Transverse colon (tissue), 4 donors: ENCODE measurements around the gene TAC4. TPM values are rescaled to one million over a fixed set of nuclear protein-coding genes. Genes with fewer than 3 reads are reported as not detected.

Experiments
- DNase-seq: peaks from one replicate; pipeline ENCODE4 v3.0.0-alpha.2; 2019
- H3K27ac ChIP-seq, 4 donors: fragments of 200-600 bp; sonication (generic); 2 replicates each; pipeline ENCODE4 v1.5.1; 2016 to 2018; ENCODE audit warnings: inconsistent platforms in 4 of 4
- H3K27me3 ChIP-seq: fragments of 200-600 bp; sonication (generic); 2 replicates; pipeline ENCODE4 v1.5.1; 2017; ENCODE audit warnings: inconsistent platforms
- H3K36me3 ChIP-seq, 4 donors: fragments of 200-600 bp; sonication (generic); 2 replicates each; pipeline ENCODE4 v1.5.1; 2017 to 2019; ENCODE audit warnings: inconsistent platforms in 4 of 4
- H3K4me1 ChIP-seq, 4 donors: fragments of 200-600 bp; sonication (generic); 2 replicates each; pipeline ENCODE4 v1.5.1; 2017 to 2020; ENCODE audit warnings: inconsistent platforms in 4 of 4
- H3K4me3 ChIP-seq, 4 donors: fragments of 200-600 bp; sonication (generic); 1 replicate in 1 of 4; 2 replicates in 3 of 4; pipeline versions ENCODE4 v1.5.1 to v1.6.1; 2017 to 2019; ENCODE audit warnings: inconsistent platforms in 4 of 4
- H3K9me3 ChIP-seq, 2 donors: fragments of 200-600 bp; sonication (generic); 2 replicates each; pipeline ENCODE4 v1.5.1; 2017 to 2019; ENCODE audit warnings: inconsistent platforms in 2 of 2
- EP300 ChIP-seq: sonication (generic); formaldehyde crosslinking; IDR thresholded peaks from one replicate; pipeline ENCODE4 v1.6.1; 2017; ENCODE audit warnings: antibody characterized with exemption, low read depth
- POLR2A ChIP-seq: fragments of 450-650 bp; IDR thresholded peaks from one replicate; pipeline ENCODE4 v1.6.1; 2016; ENCODE audit warnings: antibody characterized with exemption, mild to moderate bottlenecking, moderate library complexity
- POLR2AphosphoS5 ChIP-seq, 3 donors: sonication (generic); formaldehyde crosslinking; IDR thresholded peaks; one replicate each; pipeline ENCODE4 v1.6.1; 2016; ENCODE audit warnings: antibody characterized with exemption in 3 of 3
- WGBS, 2 donors: methylation state at CpG; one replicate each; pipeline ENCODE4 v1.1.5; 2018; ENCODE audit warnings: low coverage in 1 of 2; 5-methylcytosine and 5-hydroxymethylcytosine counted together
- in situ Hi-C, 4 donors: fragments of 200-750 bp; cut with MboI; loops; one replicate each; pipeline versions ENCODE4 v1.15.0 to v1.15.1; 2017; ENCODE audit warnings: low sequenced_read_pairs in 3 of 4, low pct_ligation_motif_present in 1 of 4, low pct_unique_long_range_greater_than_20kb in 1 of 4
- intact Hi-C: fragments of 100-400 bp; cut with DNase I; formaldehyde crosslinking; loops from one replicate; pipeline ENCODE4 v1.15.1; 2023; ENCODE audit warnings: low total_unique reads
- total RNA-seq, 4 donors: library from RNA; depleted of rRNA; stranded (reverse); fragments of >200 nt; gene quantifications; one replicate each; pipeline ENCODE4 v1.1.0, GENCODE V29; 2016
- TF ChIP-seq, protein P1 (sequence below), 5 experiments: fragments of 200-600 bp in 3 of 5; fragments of 450-650 bp in 2 of 5; sonication (generic) in 3 of 5; IDR thresholded peaks; 1 replicate in 2 of 5; 2 replicates in 3 of 5; pipeline ENCODE4 v1.5.1; 2016 to 2017; ENCODE audit warnings: antibody characterized with exemption in 5 of 5, inconsistent platforms in 3 of 5, mild to moderate bottlenecking in 2 of 5, moderate library complexity in 1 of 5

The TAC4 gene
- total RNA-seq, 4 donors from 2014 or later, result not detected

GRCh38 chr17:49873466-49873865, 25.6 kb upstream of the TAC4 start:
- DNase-seq, result no peak
- 61% methylated on average over 6 of the region's 6 CpGs; no CpG with 5 or more reads in 1 of the 2 donors for WGBS, 2 donors
- H3K9me3 ChIP-seq, result no peaks in the 10 kb centered on the region
- H3K27ac ChIP-seq, result no peak overlapping the region
- H3K27me3 ChIP-seq, result peaks cover 26% of the 10 kb centered on the region
- no peaks in the 10 kb centered on the region for H3K4me1 ChIP-seq
- H3K36me3 ChIP-seq, result no peaks in the 10 kb centered on the region
- H3K4me3 ChIP-seq, result no peak overlapping the region
- in situ Hi-C loops, result loop anchor here in 1 of 4 donors (25.0 kb wide), 1 partner anchor 311 kb away; no protein-coding TSS in a partner anchor
- TF ChIP-seq POLR2AphosphoS5 (IDR thresholded peaks at IDR 0.05), result no peak
- no peak for TF ChIP-seq POLR2A
- TF ChIP-seq, protein P1, sequence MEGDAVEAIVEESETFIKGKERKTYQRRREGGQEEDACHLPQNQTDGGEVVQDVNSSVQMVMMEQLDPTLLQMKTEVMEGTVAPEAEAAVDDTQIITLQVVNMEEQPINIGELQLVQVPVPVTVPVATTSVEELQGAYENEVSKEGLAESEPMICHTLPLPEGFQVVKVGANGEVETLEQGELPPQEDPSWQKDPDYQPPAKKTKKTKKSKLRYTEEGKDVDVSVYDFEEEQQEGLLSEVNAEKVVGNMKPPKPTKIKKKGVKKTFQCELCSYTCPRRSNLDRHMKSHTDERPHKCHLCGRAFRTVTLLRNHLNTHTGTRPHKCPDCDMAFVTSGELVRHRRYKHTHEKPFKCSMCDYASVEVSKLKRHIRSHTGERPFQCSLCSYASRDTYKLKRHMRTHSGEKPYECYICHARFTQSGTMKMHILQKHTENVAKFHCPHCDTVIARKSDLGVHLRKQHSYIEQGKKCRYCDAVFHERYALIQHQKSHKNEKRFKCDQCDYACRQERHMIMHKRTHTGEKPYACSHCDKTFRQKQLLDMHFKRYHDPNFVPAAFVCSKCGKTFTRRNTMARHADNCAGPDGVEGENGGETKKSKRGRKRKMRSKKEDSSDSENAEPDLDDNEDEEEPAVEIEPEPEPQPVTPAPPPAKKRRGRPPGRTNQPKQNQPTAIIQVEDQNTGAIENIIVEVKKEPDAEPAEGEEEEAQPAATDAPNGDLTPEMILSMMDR (IDR thresholded peaks at IDR 0.05), result no peak
- no peak for TF ChIP-seq EP300
- intact Hi-C loops, result no loop called here

- no peaks in the 10 kb centered on the region for H3K9me3 ChIP-seq
- H3K4me3 ChIP-seq, result no peak overlapping the region
- no peaks in the 10 kb centered on the region for H3K4me1 ChIP-seq
- in situ Hi-C loops (loop anchor here in 1 of 4 donors (25.0 kb wide), 1 partner anchor 311 kb away; no protein-coding TSS in a partner anchor), intact Hi-C loops (no loop called here)
- H3K27me3 ChIP-seq, result peaks cover 21% of the 10 kb centered on the region
- WGBS, 2 donors, result 77% methylated on average over 6 of the region's 6 CpGs; no CpG with 5 or more reads in 1 of the 2 donors
- DNase-seq, result no peak
- no peak for TF ChIP-seq POLR2AphosphoS5 (IDR thresholded peaks at IDR 0.05)
- TF ChIP-seq, protein P1 (IDR thresholded peaks at IDR 0.05), result no peak
- TF ChIP-seq EP300, result no peak
- no peak overlapping the region for H3K27ac ChIP-seq
- H3K36me3 ChIP-seq, result no peaks in the 10 kb centered on the region
These were observed 25.0 kb upstream of the TAC4 start for GRCh38 chr17:49872754-49873377.

- 67% methylated on average over 7 of the region's 7 CpGs; no CpG with 5 or more reads in 1 of the 2 donors for WGBS, 2 donors
- in situ Hi-C loops, result loop anchor here in 1 of 4 donors (25.0 kb wide), 1 partner anchor 309 kb away; no protein-coding TSS in a partner anchor
These were observed 23.3 kb upstream of the TAC4 start for GRCh38 chr17:49871211-49871610.

DNA sequence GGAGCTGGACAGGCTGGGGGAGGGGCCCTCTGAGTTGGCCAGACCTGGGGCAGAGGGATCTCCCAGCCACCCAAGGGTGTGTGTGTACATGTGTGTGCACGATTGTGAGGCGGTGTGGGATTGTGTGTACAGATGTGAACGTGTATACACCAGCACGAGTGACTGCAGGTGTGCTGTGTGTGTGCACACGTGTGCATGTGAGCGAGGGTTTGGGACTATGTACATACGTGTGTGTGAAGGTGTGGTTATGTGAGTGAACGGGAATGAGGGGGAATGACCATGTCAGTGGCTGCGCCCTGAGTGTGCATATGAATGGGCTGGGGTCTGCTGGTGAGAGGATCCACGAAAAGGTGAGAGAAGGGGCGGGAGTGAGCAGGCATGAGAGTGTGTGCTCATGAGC, 22.4 kb upstream of the TAC4 start:
- Histone ChIP-seq H3K4me3 (no peak overlapping the region), H3K27me3 (peaks cover 9% of the 10 kb centered on the region), H3K27ac (no peak overlapping the region), H3K4me1 (no peaks in the 10 kb centered on the region), H3K9me3 (no peaks in the 10 kb centered on the region), H3K36me3 (no peaks in the 10 kb centered on the region)
- in situ Hi-C loops, result loop anchor here in 1 of 4 donors (25.0 kb wide), 1 partner anchor 308 kb away; no protein-coding TSS in a partner anchor
- no peak for DNase-seq
- intact Hi-C loops, result no loop called here
- 84% methylated on average over 11 of the region's 11 CpGs; no CpG with 5 or more reads in 1 of the 2 donors for WGBS, 2 donors
- no peak for TF ChIP-seq EP300
- TF ChIP-seq, protein P1 (IDR thresholded peaks at IDR 0.05), result no peak
- no peak for TF ChIP-seq POLR2A
- TF ChIP-seq POLR2AphosphoS5 (IDR thresholded peaks at IDR 0.05), result no peak

More at GRCh38 chr17:49871211-49871610, 23.3 kb upstream of the TAC4 start:
- Histone ChIP-seq H3K4me3 (no peak overlapping the region), H3K36me3 (no peaks in the 10 kb centered on the region), H3K9me3 (no peaks in the 10 kb centered on the region), H3K27me3 (peaks cover 10% of the 10 kb centered on the region), H3K4me1 (no peaks in the 10 kb centered on the region), H3K27ac (no peak overlapping the region)
- TF ChIP-seq, protein P1 (IDR thresholded peaks at IDR 0.05), result no peak
- no peak for TF ChIP-seq POLR2AphosphoS5 (IDR thresholded peaks at IDR 0.05)
- TF ChIP-seq EP300, result no peak
- TF ChIP-seq POLR2A, result no peak
- no peak for DNase-seq
- intact Hi-C loops, result no loop called here
